Testis (tissue), 3 donors: ENCODE measurements around the gene STUM. TPM values are rescaled to one million over a fixed set of nuclear protein-coding genes. Genes with fewer than 3 reads are reported as not detected.

Source experiments
- DNase-seq: peaks from one replicate; pipeline ENCODE4 v3.0.0-alpha.2; 2019
- H3K27ac ChIP-seq, 2 donors: fragments of 200-600 bp; sonication (generic); one replicate each; pipeline ENCODE4 v1.5.1; 2019
- H3K27me3 ChIP-seq: fragments of 200-600 bp; sonication (generic); one replicate; pipeline ENCODE4 v1.5.1; 2019
- H3K36me3 ChIP-seq: fragments of 200-600 bp; sonication (generic); one replicate; pipeline ENCODE4 v1.5.1; 2017; ENCODE audit warnings: low read depth; ENCODE audit errors: missing control alignments
- H3K4me1 ChIP-seq: fragments of 200-600 bp; sonication (generic); one replicate; pipeline ENCODE4 v1.5.1; 2019
- H3K4me3 ChIP-seq, 2 donors: fragments of 200-600 bp; sonication (generic); one replicate each; pipeline ENCODE4 v1.5.1; 2017 to 2019
- H3K9me3 ChIP-seq: fragments of 200-600 bp; sonication (generic); one replicate; pipeline ENCODE4 v1.5.1; 2017
- POLR2A ChIP-seq: fragments of 450-650 bp; IDR thresholded peaks from one replicate; pipeline ENCODE4 v1.6.1; 2017; ENCODE audit warnings: antibody characterized with exemption, mild to moderate bottlenecking, moderate library complexity
- WGBS, 2 donors: methylation state at CpG; one replicate each; pipeline ENCODE4 v1.1.5; 2018; 5-methylcytosine and 5-hydroxymethylcytosine counted together
- intact Hi-C: fragments of 100-400 bp; cut with DNase I; formaldehyde crosslinking; loops from one replicate; pipeline ENCODE4 v1.15.1; 2023; ENCODE audit warnings: low total_unique reads
- polyA plus RNA-seq: library from polyadenylated mRNA; stranded (reverse); fragments of 350-450 nt; fragmentation: Illumina TruSeq; extraction: RNeasy Lipid Tissue Mini Kit (QIAGEN cat#74804); gene quantifications from one replicate; pipeline ENCODE4 v1.2.3, GENCODE V29; 2014; ENCODE audit warnings: low read depth, low replicate concordance; ENCODE audit not compliant: insufficient read depth
- total RNA-seq, 2 donors: library from RNA; depleted of rRNA; stranded (reverse); fragments of >200 nt; gene quantifications; one replicate each; pipeline ENCODE4 v1.2.3, GENCODE V29; 2016
- TF ChIP-seq, protein P1 (sequence below), 3 experiments: fragments of 450-650 bp in 2 of 3; fragments of 200-600 bp in 1 of 3; sonication (generic) in 1 of 3; IDR thresholded peaks; one replicate each; pipeline ENCODE4 v1.5.1; 2016 to 2019; ENCODE audit warnings: antibody characterized with exemption in 3 of 3, mild to moderate bottlenecking in 2 of 3, moderate library complexity in 1 of 3

Gene STUM
- total and polyA plus RNA-seq, 3 donors from 2014 or later: 2.5 to 4.5 (median 3.7) TPM

GRCh38 chr1:226520640-226521355 is 27.8 kb upstream of the STUM start:
- TF ChIP-seq, protein P1, sequence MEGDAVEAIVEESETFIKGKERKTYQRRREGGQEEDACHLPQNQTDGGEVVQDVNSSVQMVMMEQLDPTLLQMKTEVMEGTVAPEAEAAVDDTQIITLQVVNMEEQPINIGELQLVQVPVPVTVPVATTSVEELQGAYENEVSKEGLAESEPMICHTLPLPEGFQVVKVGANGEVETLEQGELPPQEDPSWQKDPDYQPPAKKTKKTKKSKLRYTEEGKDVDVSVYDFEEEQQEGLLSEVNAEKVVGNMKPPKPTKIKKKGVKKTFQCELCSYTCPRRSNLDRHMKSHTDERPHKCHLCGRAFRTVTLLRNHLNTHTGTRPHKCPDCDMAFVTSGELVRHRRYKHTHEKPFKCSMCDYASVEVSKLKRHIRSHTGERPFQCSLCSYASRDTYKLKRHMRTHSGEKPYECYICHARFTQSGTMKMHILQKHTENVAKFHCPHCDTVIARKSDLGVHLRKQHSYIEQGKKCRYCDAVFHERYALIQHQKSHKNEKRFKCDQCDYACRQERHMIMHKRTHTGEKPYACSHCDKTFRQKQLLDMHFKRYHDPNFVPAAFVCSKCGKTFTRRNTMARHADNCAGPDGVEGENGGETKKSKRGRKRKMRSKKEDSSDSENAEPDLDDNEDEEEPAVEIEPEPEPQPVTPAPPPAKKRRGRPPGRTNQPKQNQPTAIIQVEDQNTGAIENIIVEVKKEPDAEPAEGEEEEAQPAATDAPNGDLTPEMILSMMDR (IDR thresholded peaks at IDR 0.05): no peak
- TF ChIP-seq POLR2A: no peak
- DNase-seq: no peak
- intact Hi-C loops: no loop called here

GRCh38 chr1:226523646-226524406 is 24.7 kb upstream of the STUM start:
- Histone ChIP-seq H3K27me3 (no peaks in the 10 kb centered on the region), H3K27ac (no peak overlapping the region), H3K4me1 (peaks cover 14% of the 10 kb centered on the region), H3K9me3 (no peaks in the 10 kb centered on the region), H3K36me3 (no peaks in the 10 kb centered on the region), H3K4me3 (no peak overlapping the region)
- intact Hi-C loops: no loop called here
- TF ChIP-seq POLR2A: no peak
- TF ChIP-seq, protein P1 (IDR thresholded peaks at IDR 0.05): no peak
- no peak for DNase-seq
- WGBS, 2 donors: 81 to 83% methylated on average over 6 to 8 of the region's 8 CpGs

More at GRCh38 chr1:226520640-226521355, 27.8 kb upstream of the STUM start:
- H3K9me3 ChIP-seq: no peaks in the 10 kb centered on the region
- WGBS, 2 donors: 79 to 86% methylated on average over 7 to 9 of the region's 9 CpGs
- no peaks in the 10 kb centered on the region for H3K36me3 ChIP-seq
- no peaks in the 10 kb centered on the region for H3K27me3 ChIP-seq
- no peak overlapping the region for H3K27ac ChIP-seq
- H3K4me3 ChIP-seq: no peak overlapping the region
- peaks cover 7% of the 10 kb centered on the region for H3K4me1 ChIP-seq

- DNase-seq: no peak
- H3K4me3 ChIP-seq: no peak overlapping the region
- H3K27ac ChIP-seq: no peak overlapping the region
- H3K4me1 ChIP-seq: peaks cover 14% of the 10 kb centered on the region
- TF ChIP-seq, protein P1 (IDR thresholded peaks at IDR 0.05): no peak
- no peak for TF ChIP-seq POLR2A
- no peaks in the 10 kb centered on the region for H3K9me3 ChIP-seq
- no peaks in the 10 kb centered on the region for H3K36me3 ChIP-seq
- H3K27me3 ChIP-seq: no peaks in the 10 kb centered on the region
- intact Hi-C loops: no loop called here
Measured at GRCh38 chr1:226524547-226524946, 24.0 kb upstream of the STUM start.

DNA sequence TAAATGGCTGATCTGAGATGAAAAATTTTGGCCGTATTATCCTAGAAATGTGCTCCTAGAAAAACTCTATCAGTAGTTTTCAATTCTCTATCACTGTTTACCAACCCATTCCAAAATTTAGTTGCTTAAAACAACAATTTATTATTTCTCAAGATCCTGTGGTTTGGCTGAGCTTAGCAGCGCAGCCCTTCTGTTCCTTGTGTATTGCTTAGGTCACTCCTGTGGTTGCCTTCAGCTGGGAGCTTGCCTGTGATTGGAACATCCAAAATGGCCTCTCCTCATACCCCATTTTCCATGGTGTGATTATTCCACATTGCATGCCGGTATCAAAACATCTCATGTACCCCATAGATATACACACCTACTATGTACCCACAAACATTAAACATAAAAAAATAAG is 22.8 kb upstream of the STUM start:
- H3K9me3 ChIP-seq: no peaks in the 10 kb centered on the region
- no peak overlapping the region for H3K27ac ChIP-seq
- WGBS, 2 donors: 68 to 80% methylated on average over 3 of the region's 3 CpGs
- H3K4me1 ChIP-seq: peaks cover 9% of the 10 kb centered on the region
- intact Hi-C loops: no loop called here
- DNase-seq: peak; percentile 51
- H3K36me3 ChIP-seq: no peaks in the 10 kb centered on the region
- H3K27me3 ChIP-seq: no peaks in the 10 kb centered on the region
- no peak for TF ChIP-seq POLR2A
- TF ChIP-seq, protein P1 (IDR thresholded peaks at IDR 0.05): no peak
- H3K4me3 ChIP-seq: no peak overlapping the region
